DOHH2 (cell line): ENCODE results near the gene SCFD2.

ENCODE experiments used
- H3F3A ChIP-seq: fragments of 200-600 bp; sonication (generic), shearing (Covaris generic); 2 replicates; pipeline ENCODE4 v1.6.0; 2016; ENCODE audit warnings: antibody characterized with exemption, mild to moderate bottlenecking; ENCODE audit not compliant: control insufficient read depth, insufficient read depth
- H3K27ac ChIP-seq: fragments of 200-600 bp; sonication (generic); 2 replicates; pipeline ENCODE4 v1.5.1; 2014; ENCODE audit warnings: low read depth, mild to moderate bottlenecking, low read length, moderate library complexity
- H3K27me3 ChIP-seq: fragments of 200-600 bp; sonication (generic); 2 replicates; pipeline ENCODE4 v1.6.1; 2014; ENCODE audit warnings: mild to moderate bottlenecking, low read length, mixed read lengths; ENCODE audit not compliant: control insufficient read depth
- H3K36me3 ChIP-seq: fragments of 200-600 bp; sonication (generic); 2 replicates; pipeline ENCODE4 v1.6.1; 2014; ENCODE audit warnings: mild to moderate bottlenecking, low read length, moderate library complexity, mixed read lengths; ENCODE audit not compliant: control insufficient read depth
- H3K4me1 ChIP-seq: fragments of 200-600 bp; sonication (generic); 2 replicates; pipeline ENCODE4 v1.6.1; 2014; ENCODE audit warnings: mild to moderate bottlenecking, low read length, mixed read lengths; ENCODE audit not compliant: control insufficient read depth
- H3K4me2 ChIP-seq: fragments of 200-600 bp; sonication (generic); 2 replicates; pipeline ENCODE4 v1.6.0; 2014; ENCODE audit warnings: mild to moderate bottlenecking, low read length, moderate library complexity
- H3K4me3 ChIP-seq: fragments of 200-600 bp; sonication (generic); 2 replicates; pipeline ENCODE4 v1.5.1; 2014; ENCODE audit warnings: mild to moderate bottlenecking, low read length, mixed read lengths
- H3K79me2 ChIP-seq: fragments of 200-600 bp; sonication (generic); 2 replicates; pipeline ENCODE4 v1.6.1; 2014; ENCODE audit warnings: mild to moderate bottlenecking, low read length, mixed read lengths; ENCODE audit not compliant: control insufficient read depth
- H3K9me2 ChIP-seq: fragments of 200-600 bp; sonication (generic); replicated peaks from 2 replicates; pipeline ENCODE4 v1.6.1; 2014; ENCODE audit warnings: mild to moderate bottlenecking, low read length, mixed read lengths; ENCODE audit not compliant: control insufficient read depth
- H3K9me3 ChIP-seq: fragments of 200-600 bp; sonication (generic); 2 replicates; pipeline ENCODE4 v1.6.1; 2014; ENCODE audit warnings: antibody characterized with exemption, low read length, mixed read lengths; ENCODE audit not compliant: control insufficient read depth, insufficient read depth
- H4K20me1 ChIP-seq: fragments of 200-600 bp; sonication (generic); 2 replicates; pipeline ENCODE4 v1.6.0; 2014; ENCODE audit warnings: low read depth, mild to moderate bottlenecking, antibody characterized with exemption, low read length, moderate library complexity; ENCODE audit not compliant: control insufficient read depth, insufficient read depth
- EZH2phosphoT487 ChIP-seq: fragments of 200-600 bp; sonication (generic); IDR thresholded peaks from 2 replicates; pipeline ENCODE4 v1.6.1; 2017; ENCODE audit warnings: borderline replicate concordance, mild to moderate bottlenecking, antibody characterized with exemption, low read length, moderate library complexity, mixed read lengths
- TF ChIP-seq, protein P1 (sequence below): fragments of 200-600 bp; sonication (generic); IDR thresholded peaks from one replicate; pipeline ENCODE4 v1.5.1; 2014; ENCODE audit warnings: antibody characterized with exemption, mild to moderate bottlenecking, low read depth, low read length; ENCODE audit not compliant: poor library complexity, severe bottlenecking

SCFD2 gene

DNA sequence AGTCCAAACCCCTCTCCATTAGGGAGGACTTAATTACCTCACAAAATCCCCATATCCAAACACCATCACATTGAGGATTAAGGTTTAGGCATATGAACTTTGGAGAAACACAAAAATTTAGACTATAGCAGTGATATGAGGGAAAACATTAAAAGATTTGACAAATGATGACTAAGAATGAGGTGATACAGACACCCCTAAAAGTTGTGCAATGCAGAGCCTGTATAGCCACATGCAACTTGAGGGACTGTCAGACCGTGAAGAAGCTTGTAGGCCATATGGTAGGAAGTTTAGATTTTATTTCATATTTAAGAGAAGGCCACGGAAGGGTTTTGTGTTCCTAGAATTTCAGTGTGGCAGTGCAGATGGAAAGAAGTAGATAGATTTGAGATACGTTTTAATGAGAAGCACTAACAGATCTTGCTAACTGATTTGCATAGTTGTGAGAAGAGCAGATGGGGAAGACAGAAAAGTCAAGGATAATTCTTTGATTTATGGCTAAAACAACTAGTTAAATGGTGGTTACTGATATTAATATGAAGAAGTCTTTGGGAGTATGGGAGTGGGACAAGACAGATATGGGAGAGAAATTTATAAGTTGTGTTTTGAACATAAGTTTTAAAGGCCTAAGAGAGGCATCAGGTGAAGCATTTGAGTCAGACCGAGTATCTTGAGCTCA, 6.1 kb upstream of the SCFD2 start:
- Histone ChIP-seq H3K27ac (no peak overlapping the region), H3K79me2 (no peaks in the 10 kb centered on the region), H3K4me2 (no peak overlapping the region), H3K9me3 (no peaks in the 10 kb centered on the region), H3K9me2 (no peaks in the 10 kb centered on the region), H3F3A (peaks cover 3% of the 10 kb centered on the region; the same call in 1 of the 2 replicates), H3K36me3 (no peaks in the 10 kb centered on the region), H3K4me1 (peaks cover 15% of the 10 kb centered on the region), H3K4me3 (no peak overlapping the region), H4K20me1 (no peaks in the 10 kb centered on the region), H3K27me3 (0 out of 2 replicates have a peak, but pooled peaks cover 5% of the 10 kb centered on the region)
- TF ChIP-seq EZH2phosphoT487: no peak
- TF ChIP-seq, protein P1, sequence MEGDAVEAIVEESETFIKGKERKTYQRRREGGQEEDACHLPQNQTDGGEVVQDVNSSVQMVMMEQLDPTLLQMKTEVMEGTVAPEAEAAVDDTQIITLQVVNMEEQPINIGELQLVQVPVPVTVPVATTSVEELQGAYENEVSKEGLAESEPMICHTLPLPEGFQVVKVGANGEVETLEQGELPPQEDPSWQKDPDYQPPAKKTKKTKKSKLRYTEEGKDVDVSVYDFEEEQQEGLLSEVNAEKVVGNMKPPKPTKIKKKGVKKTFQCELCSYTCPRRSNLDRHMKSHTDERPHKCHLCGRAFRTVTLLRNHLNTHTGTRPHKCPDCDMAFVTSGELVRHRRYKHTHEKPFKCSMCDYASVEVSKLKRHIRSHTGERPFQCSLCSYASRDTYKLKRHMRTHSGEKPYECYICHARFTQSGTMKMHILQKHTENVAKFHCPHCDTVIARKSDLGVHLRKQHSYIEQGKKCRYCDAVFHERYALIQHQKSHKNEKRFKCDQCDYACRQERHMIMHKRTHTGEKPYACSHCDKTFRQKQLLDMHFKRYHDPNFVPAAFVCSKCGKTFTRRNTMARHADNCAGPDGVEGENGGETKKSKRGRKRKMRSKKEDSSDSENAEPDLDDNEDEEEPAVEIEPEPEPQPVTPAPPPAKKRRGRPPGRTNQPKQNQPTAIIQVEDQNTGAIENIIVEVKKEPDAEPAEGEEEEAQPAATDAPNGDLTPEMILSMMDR: no peak

DNA sequence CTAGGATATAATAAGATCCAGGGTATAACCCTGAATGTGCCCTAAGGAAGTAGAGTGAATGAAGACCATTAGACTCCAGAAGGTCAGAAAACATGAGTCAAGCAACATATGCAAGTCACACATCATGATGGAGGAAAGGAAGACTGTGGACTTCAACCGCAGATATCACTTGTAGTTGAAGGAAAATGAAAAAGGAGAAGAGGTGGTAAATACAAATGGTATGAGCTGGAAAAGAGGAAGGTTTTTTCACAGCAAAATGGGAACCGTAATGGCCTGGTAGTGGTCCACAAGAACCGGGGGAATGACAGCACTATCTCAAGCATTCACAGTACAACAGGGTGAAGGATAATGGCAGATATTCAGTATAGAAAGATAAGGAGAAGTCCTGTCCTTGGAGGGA, 5.2 kb upstream of the SCFD2 start:
- Histone ChIP-seq H3K9me2 (no peaks in the 10 kb centered on the region), H3K27me3 (0 out of 2 replicates have a peak, but pooled peaks cover 5% of the 10 kb centered on the region)
- no peak for TF ChIP-seq EZH2phosphoT487
- TF ChIP-seq, protein P1: no peak

DNA sequence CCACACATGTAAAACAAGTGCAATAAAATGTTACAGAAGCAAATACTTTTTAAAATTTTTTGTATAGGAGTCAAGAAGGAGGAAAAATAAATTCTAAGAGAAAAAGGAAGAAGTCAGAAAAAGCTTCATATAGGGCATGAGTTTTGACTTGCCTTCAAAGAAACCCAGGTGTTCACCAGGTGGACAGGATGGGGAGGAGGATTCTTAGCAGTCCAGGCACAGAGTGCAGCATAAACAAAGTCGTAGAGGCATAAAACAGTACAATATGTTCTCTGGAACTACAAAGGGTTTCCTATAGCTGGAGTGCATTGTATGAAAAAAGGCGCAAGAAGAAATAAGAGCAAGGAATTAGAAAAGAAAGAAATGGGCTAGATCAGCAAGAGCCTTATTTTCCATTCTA, 1.9 kb upstream of the SCFD2 start:
- peaks cover 27% of the 10 kb centered on the region for H3K4me1 ChIP-seq
- no peaks in the 10 kb centered on the region for H3K9me3 ChIP-seq
- H3K9me2 ChIP-seq: no peaks in the 10 kb centered on the region
- peaks cover 3% of the 10 kb centered on the region; the same call in 1 of the 2 replicates for H3F3A ChIP-seq
- H3K36me3 ChIP-seq: peaks cover 7% of the 10 kb centered on the region
- peaks cover 31% of the 10 kb centered on the region for H3K79me2 ChIP-seq
- no peak overlapping the region for H3K4me3 ChIP-seq
- H3K4me2 ChIP-seq: no peak overlapping the region
- no peak overlapping the region for H3K27ac ChIP-seq
- TF ChIP-seq EZH2phosphoT487: no peak
- TF ChIP-seq, protein P1: no peak
- H3K27me3 ChIP-seq: 0 out of 2 replicates have a peak, but pooled peaks cover 5% of the 10 kb centered on the region
- H4K20me1 ChIP-seq: no peaks in the 10 kb centered on the region; the same call in 1 of the 2 replicates

More for the DNA sequence above, 5.2 kb upstream of the SCFD2 start:
- H3K4me1 ChIP-seq: peaks cover 17% of the 10 kb centered on the region
- no peak overlapping the region for H3K4me3 ChIP-seq
- H3K4me2 ChIP-seq: no peak overlapping the region
- H3K36me3 ChIP-seq: no peaks in the 10 kb centered on the region
- H3F3A ChIP-seq: peaks cover 3% of the 10 kb centered on the region; the same call in 1 of the 2 replicates
- no peak overlapping the region for H3K27ac ChIP-seq
- H3K9me3 ChIP-seq: no peaks in the 10 kb centered on the region
- no peaks in the 10 kb centered on the region for H3K79me2 ChIP-seq
- no peaks in the 10 kb centered on the region for H4K20me1 ChIP-seq
